ENCODE measurements around the gene LMF1. TPM values are rescaled to one million over a fixed set of nuclear protein-coding genes. Genes with fewer than 3 reads are reported as not detected.

Gene LMF1
- total RNA-seq, 2 experiments from 2014 or later: 17.0 to 31.4 TPM

- Histone ChIP-seq H2AFZ (ENCODE audit: low read length) (no peak overlapping the region), H4K20me1 (ENCODE audit: insufficient read depth, low read length) (no peaks in the 10 kb centered on the region), H3K9me2 (ENCODE audit: insufficient read depth, low read length) (no peaks in the 10 kb centered on the region), H3K27ac (ENCODE audit: low read depth, low read length, poor library complexity, severe bottlenecking) (no peak overlapping the region), H3K79me2 (ENCODE audit: insufficient read depth, low read depth, low read length) (no peaks in the 10 kb centered on the region), H3K9me3 (ENCODE audit: low read length) (no peaks in the 10 kb centered on the region), H3K4me1 (ENCODE audit: insufficient read depth, low read length, poor library complexity, severe bottlenecking) (no peaks in the 10 kb centered on the region), H3K36me3 (ENCODE audit: insufficient read depth, low read length) (no peaks in the 10 kb centered on the region), H3K4me3 (ENCODE audit: low read depth, low read length, poor library complexity, severe bottlenecking) (no peak overlapping the region), H3K4me2 (ENCODE audit: low read length) (no peak overlapping the region)
- BruUV-seq (replicated peaks): no TSS peak
- no peak for DNase-seq (ENCODE audit: low spot score)
- POLR2A ChIA-PET: no interaction called here
- intact Hi-C loops (cut with micrococcal nuclease; ENCODE audit: unreplicated experiment): no loop called here
- CTCF ChIA-PET (ENCODE audit: unreplicated experiment): no interaction called here
- TF ChIP-seq EZH2phosphoT487 (IDR thresholded peaks at IDR 0.05; ENCODE audit: borderline replicate concordance, low read depth, low read length) (no peak), CTCF (conservative IDR thresholded peaks at IDR 0.05; ENCODE audit: low read length) (no peak)
Observed at GRCh38 chr16:991345-991744, 20.6 kb upstream of the LMF1 start.

- Histone ChIP-seq H3K79me2 (ENCODE audit: insufficient read depth, low read depth, low read length) (no peaks in the 10 kb centered on the region), H3K4me3 (ENCODE audit: low read depth, low read length, poor library complexity, severe bottlenecking) (no peak overlapping the region), H3K9me3 (ENCODE audit: low read length) (no peaks in the 10 kb centered on the region), H3K27ac (ENCODE audit: low read depth, low read length, poor library complexity, severe bottlenecking) (no peak overlapping the region), H2AFZ (ENCODE audit: low read length) (no peak overlapping the region), H4K20me1 (ENCODE audit: insufficient read depth, low read length) (no peaks in the 10 kb centered on the region), H3K4me2 (ENCODE audit: low read length) (no peak overlapping the region), H3K4me1 (ENCODE audit: insufficient read depth, low read length, poor library complexity, severe bottlenecking) (no peaks in the 10 kb centered on the region), H3K36me3 (ENCODE audit: insufficient read depth, low read length) (no peaks in the 10 kb centered on the region), H3K9me2 (ENCODE audit: insufficient read depth, low read length) (no peaks in the 10 kb centered on the region)
- CTCF ChIA-PET (ENCODE audit: unreplicated experiment): no interaction called here
- DNase-seq (ENCODE audit: low spot score): no peak
- intact Hi-C loops (cut with micrococcal nuclease; ENCODE audit: unreplicated experiment): no loop called here
- no peak for TF ChIP-seq EZH2phosphoT487 (IDR thresholded peaks at IDR 0.05; ENCODE audit: borderline replicate concordance, low read depth, low read length)
- TF ChIP-seq CTCF (conservative IDR thresholded peaks at IDR 0.05; ENCODE audit: low read length): no peak
- POLR2A ChIA-PET: no interaction called here
- BruUV-seq (replicated peaks): no TSS peak
Observed at GRCh38 chr16:990516-991291, 19.9 kb upstream of the LMF1 start.

- Histone ChIP-seq H3K27ac (ENCODE audit: low read depth, low read length, poor library complexity, severe bottlenecking) (no peak overlapping the region), H3K4me3 (ENCODE audit: low read depth, low read length, poor library complexity, severe bottlenecking) (no peak overlapping the region), H3K9me2 (ENCODE audit: insufficient read depth, low read length) (no peaks in the 10 kb centered on the region), H4K20me1 (ENCODE audit: insufficient read depth, low read length) (no peaks in the 10 kb centered on the region), H3K36me3 (ENCODE audit: insufficient read depth, low read length) (no peaks in the 10 kb centered on the region), H3K4me1 (ENCODE audit: insufficient read depth, low read length, poor library complexity, severe bottlenecking) (no peaks in the 10 kb centered on the region), H3K79me2 (ENCODE audit: insufficient read depth, low read depth, low read length) (no peaks in the 10 kb centered on the region), H3K4me2 (ENCODE audit: low read length) (no peak overlapping the region), H3K9me3 (ENCODE audit: low read length) (no peaks in the 10 kb centered on the region), H2AFZ (ENCODE audit: low read length) (no peak overlapping the region)
- BruUV-seq (replicated peaks): no TSS peak
- CTCF ChIA-PET (ENCODE audit: unreplicated experiment): no interaction called here
- intact Hi-C loops (cut with micrococcal nuclease; ENCODE audit: unreplicated experiment): no loop called here
- TF ChIP-seq CTCF (conservative IDR thresholded peaks at IDR 0.05; ENCODE audit: low read length) (no peak), EZH2phosphoT487 (IDR thresholded peaks at IDR 0.05; ENCODE audit: borderline replicate concordance, low read depth, low read length) (no peak)
- POLR2A ChIA-PET: no interaction called here
- no peak for DNase-seq (ENCODE audit: low spot score)
Observed at GRCh38 chr16:989354-989814, 18.6 kb upstream of the LMF1 start.

Data from OCI-LY7 (cell line).